NB4 (cell line): ENCODE measurements around the gene KBTBD13.

Experiments used
- MAX ChIP-seq: IDR thresholded peaks from 2 replicates; pipeline ENCODE4 v1.6.1; 2011; ENCODE audit warnings: low read depth, low read length
- POLR2A ChIP-seq: IDR thresholded peaks from 2 replicates; pipeline ENCODE4 v1.6.1; 2011; ENCODE audit warnings: mild to moderate bottlenecking; ENCODE audit not compliant: insufficient read length; ENCODE audit errors: extremely low read depth
- TF ChIP-seq, protein P1 (sequence below): IDR thresholded peaks from one replicate; pipeline ENCODE4 v1.5.1; 2012; ENCODE audit warnings: low read depth, low read length

DNA sequence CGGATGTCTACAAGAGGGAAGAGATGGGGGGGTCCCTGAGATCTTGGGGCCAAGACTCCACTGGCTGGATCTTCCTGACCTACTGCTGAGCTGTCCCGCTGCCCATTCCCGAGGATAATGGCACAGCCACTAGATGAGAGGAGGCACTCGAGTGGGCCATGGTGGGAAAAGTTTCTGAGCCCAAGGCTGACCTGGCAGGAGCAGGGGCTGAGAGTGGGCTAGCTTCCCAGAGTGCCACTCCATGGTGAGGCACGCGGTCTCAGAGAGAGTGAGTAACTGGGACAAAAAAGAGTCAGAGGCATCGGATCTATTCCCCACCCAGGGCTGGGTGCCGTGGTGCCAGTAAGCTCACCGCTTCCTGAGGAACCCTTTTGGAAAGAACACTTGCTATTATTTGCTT lies 20.4 kb upstream of the KBTBD13 start:
- no peak for TF ChIP-seq POLR2A
- TF ChIP-seq, protein P1, sequence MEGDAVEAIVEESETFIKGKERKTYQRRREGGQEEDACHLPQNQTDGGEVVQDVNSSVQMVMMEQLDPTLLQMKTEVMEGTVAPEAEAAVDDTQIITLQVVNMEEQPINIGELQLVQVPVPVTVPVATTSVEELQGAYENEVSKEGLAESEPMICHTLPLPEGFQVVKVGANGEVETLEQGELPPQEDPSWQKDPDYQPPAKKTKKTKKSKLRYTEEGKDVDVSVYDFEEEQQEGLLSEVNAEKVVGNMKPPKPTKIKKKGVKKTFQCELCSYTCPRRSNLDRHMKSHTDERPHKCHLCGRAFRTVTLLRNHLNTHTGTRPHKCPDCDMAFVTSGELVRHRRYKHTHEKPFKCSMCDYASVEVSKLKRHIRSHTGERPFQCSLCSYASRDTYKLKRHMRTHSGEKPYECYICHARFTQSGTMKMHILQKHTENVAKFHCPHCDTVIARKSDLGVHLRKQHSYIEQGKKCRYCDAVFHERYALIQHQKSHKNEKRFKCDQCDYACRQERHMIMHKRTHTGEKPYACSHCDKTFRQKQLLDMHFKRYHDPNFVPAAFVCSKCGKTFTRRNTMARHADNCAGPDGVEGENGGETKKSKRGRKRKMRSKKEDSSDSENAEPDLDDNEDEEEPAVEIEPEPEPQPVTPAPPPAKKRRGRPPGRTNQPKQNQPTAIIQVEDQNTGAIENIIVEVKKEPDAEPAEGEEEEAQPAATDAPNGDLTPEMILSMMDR: no peak
- no peak for TF ChIP-seq MAX
